BJ (cell line): ENCODE results near the gene DLG2. TPM values are rescaled to one million over a fixed set of nuclear protein-coding genes. Genes with fewer than 3 reads are reported as not detected.

Experiments
- CTCF ChIA-PET: fragments of 350-600 bp; formaldehyde crosslinking; extraction: SDS; loops from one replicate; lab custom pipeline; 2021; ENCODE audit warnings: antibody characterized with exemption, inconsistent platforms; lab: Yijun Ruan, JAX
- POLR2A ChIA-PET: fragments of 300-600 bp; sonication (Branson Sonifier 250); formaldehyde crosslinking; extraction: SDS; loops from one replicate; lab custom pipeline; 2021; ENCODE audit warnings: antibody characterized with exemption; lab: Charles Lee
- DNase-seq: peaks from one replicate; pipeline ENCODE4 v3.0.0-alpha.2; 2011; ENCODE audit warnings: low read depth
- H3K27me3 ChIP-seq: 2 replicates; pipeline ENCODE4 v1.6.0; 2011; ENCODE audit warnings: low read length; ENCODE audit not compliant: control insufficient read depth, insufficient read depth
- H3K36me3 ChIP-seq: 2 replicates; pipeline ENCODE4 v1.5.1; 2011; ENCODE audit warnings: low read length; ENCODE audit not compliant: control insufficient read depth, insufficient read depth
- H3K4me3 ChIP-seq: 2 replicates; pipeline ENCODE4 v1.5.1; 2011; ENCODE audit warnings: low read depth, mild to moderate bottlenecking, control low read depth, low read length
- CTCF ChIP-seq: IDR thresholded peaks from 2 replicates; pipeline ENCODE4 v1.5.1; 2011; ENCODE audit warnings: low read depth, mild to moderate bottlenecking, control low read depth, inconsistent platforms, low read length, moderate library complexity; ENCODE audit not compliant: insufficient read depth
- polyA plus RNA-seq: library from polyadenylated mRNA; depleted of rRNA; stranded (reverse); fragments of >200 nt; gene quantifications from 2 replicates; pipeline ENCODE4 v1.2.3, GENCODE V29; 2011

The DLG2 gene
- polyA plus RNA-seq, 1 experiment, result 0.28 TPM

GRCh38 chr11:85098996-85099395 lies 528.1 kb downstream of the DLG2 start:
- Histone ChIP-seq H3K36me3 (no peaks in the 10 kb centered on the region), H3K4me3 (no peak overlapping the region), H3K27me3 (no peaks in the 10 kb centered on the region)
- CTCF ChIA-PET, result no interaction called here
- POLR2A ChIA-PET, result no interaction called here
- no peak for TF ChIP-seq CTCF
- DNase-seq, result no peak

GRCh38 chr11:85096939-85097338 lies 530.2 kb downstream of the DLG2 start:
- Histone ChIP-seq H3K27me3 (no peaks in the 10 kb centered on the region), H3K36me3 (no peaks in the 10 kb centered on the region), H3K4me3 (no peak overlapping the region)
- no peak for DNase-seq
- POLR2A ChIA-PET, result no interaction called here
- CTCF ChIA-PET, result no interaction called here
- no peak for TF ChIP-seq CTCF

- ChIA-PET POLR2A (no interaction called here), CTCF (no interaction called here)
- TF ChIP-seq CTCF, result no peak
- Histone ChIP-seq H3K36me3 (no peaks in the 10 kb centered on the region), H3K27me3 (no peaks in the 10 kb centered on the region), H3K4me3 (no peak overlapping the region)
- no peak for DNase-seq
Measured at GRCh38 chr11:85095239-85095638, 531.9 kb downstream of the DLG2 start.

- DNase-seq, result no peak
- ChIA-PET CTCF (no interaction called here), POLR2A (no interaction called here)
- H3K4me3 ChIP-seq, result no peak overlapping the region
- no peaks in the 10 kb centered on the region for H3K36me3 ChIP-seq
- H3K27me3 ChIP-seq, result no peaks in the 10 kb centered on the region
- no peak for TF ChIP-seq CTCF
Measured at GRCh38 chr11:85094795-85095194, 532.3 kb downstream of the DLG2 start.

- Histone ChIP-seq H3K4me3 (no peak overlapping the region), H3K27me3 (no peaks in the 10 kb centered on the region), H3K36me3 (no peaks in the 10 kb centered on the region)
- no peak for DNase-seq
- ChIA-PET POLR2A (no interaction called here), CTCF (no interaction called here)
- TF ChIP-seq CTCF, result no peak
Measured at GRCh38 chr11:85089654-85090053, 537.5 kb downstream of the DLG2 start.
